ENCODE measurements around the gene HUWE1.

DNA sequence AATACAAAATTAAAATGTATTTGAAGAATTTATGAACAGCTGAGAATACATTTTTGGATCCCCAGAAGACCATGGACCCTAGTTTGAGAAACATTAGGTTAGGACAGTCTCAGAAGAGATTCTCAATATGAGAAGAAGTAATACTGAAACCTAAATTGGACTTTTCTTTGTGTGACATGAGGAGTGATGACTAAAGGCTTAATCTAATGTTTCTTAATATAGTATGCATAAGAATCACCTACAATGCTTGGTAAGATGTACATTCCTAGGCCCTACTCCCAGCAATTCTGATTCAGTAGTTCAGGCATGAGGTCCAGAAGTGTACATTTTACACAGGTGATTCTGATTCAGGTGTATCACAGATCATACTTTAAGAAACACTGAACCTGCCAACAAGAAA lies 31.6 kb upstream of the HUWE1 start:
- TF ChIP-seq POLR2A (IDR thresholded peaks at IDR 0.05) (no peak), POLR2AphosphoS5 (IDR thresholded peaks at IDR 0.05) (no peak)
- TF ChIP-seq, protein P1, sequence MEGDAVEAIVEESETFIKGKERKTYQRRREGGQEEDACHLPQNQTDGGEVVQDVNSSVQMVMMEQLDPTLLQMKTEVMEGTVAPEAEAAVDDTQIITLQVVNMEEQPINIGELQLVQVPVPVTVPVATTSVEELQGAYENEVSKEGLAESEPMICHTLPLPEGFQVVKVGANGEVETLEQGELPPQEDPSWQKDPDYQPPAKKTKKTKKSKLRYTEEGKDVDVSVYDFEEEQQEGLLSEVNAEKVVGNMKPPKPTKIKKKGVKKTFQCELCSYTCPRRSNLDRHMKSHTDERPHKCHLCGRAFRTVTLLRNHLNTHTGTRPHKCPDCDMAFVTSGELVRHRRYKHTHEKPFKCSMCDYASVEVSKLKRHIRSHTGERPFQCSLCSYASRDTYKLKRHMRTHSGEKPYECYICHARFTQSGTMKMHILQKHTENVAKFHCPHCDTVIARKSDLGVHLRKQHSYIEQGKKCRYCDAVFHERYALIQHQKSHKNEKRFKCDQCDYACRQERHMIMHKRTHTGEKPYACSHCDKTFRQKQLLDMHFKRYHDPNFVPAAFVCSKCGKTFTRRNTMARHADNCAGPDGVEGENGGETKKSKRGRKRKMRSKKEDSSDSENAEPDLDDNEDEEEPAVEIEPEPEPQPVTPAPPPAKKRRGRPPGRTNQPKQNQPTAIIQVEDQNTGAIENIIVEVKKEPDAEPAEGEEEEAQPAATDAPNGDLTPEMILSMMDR (IDR thresholded peaks at IDR 0.05 in 8 of 11, conservative IDR thresholded peaks at IDR 0.05 in 3 of 11) = no peak
